IMR-90 (cell line): ENCODE measurements around the gene APOC4. TPM values are rescaled to one million over a fixed set of nuclear protein-coding genes. Genes with fewer than 3 reads are reported as not detected.

Experiments
- ATAC-seq: fragments of 200-7000 bp; cut with Tn5 transposase; 2 replicates; pipeline ENCODE4 v1.9.1; 2020; ENCODE audit warnings: low read depth, mild to moderate bottlenecking, moderate library complexity
- BruUV-seq: library from RNA; stranded (reverse); fragments of 400-500 nt; replicated peaks from 2 replicates; lab custom pipeline; 2021; lab: Mats Ljungman, UMichigan
- CTCF ChIA-PET: fragments of 300-600 bp; formaldehyde crosslinking; extraction: SDS; loops from one replicate; lab custom pipeline; 2021; ENCODE audit warnings: antibody characterized with exemption; lab: Yijun Ruan, JAX
- POLR2A ChIA-PET: fragments of 300-600 bp; sonication (Branson Sonifier 250); formaldehyde crosslinking; loops from one replicate; lab custom pipeline; 2022; ENCODE audit warnings: antibody characterized with exemption; ENCODE audit not compliant: unreplicated experiment; lab: Charles Lee
- DNase-seq: peaks from one replicate; pipeline ENCODE4 v3.0.0; 2013
- H2AFZ ChIP-seq: replicated peaks from 2 replicates; pipeline ENCODE3; 2013; ENCODE audit warnings: low read length, mild to moderate bottlenecking; ENCODE audit not compliant: poor library complexity
- H2AK5ac ChIP-seq: 2 replicates; pipeline ENCODE4 v1.6.1; 2013; ENCODE audit warnings: low read depth, low read length, inconsistent platforms
- H2AK9ac ChIP-seq: replicated peaks from 2 replicates; pipeline ENCODE3; 2013; ENCODE audit warnings: mild to moderate bottlenecking, low read depth, low read length, moderate library complexity; ENCODE audit not compliant: poor library complexity
- H2BK120ac ChIP-seq: 2 replicates; pipeline ENCODE4 v1.6.1; 2013; ENCODE audit warnings: low read depth, low read length, inconsistent platforms
- H2BK15ac ChIP-seq: 3 replicates; pipeline ENCODE4 v1.6.1; 2013; ENCODE audit warnings: low read depth, low read length, inconsistent platforms
- H2BK20ac ChIP-seq: 2 replicates; pipeline ENCODE4 v1.6.1; 2013; ENCODE audit warnings: low read depth, mild to moderate bottlenecking, inconsistent platforms, low read length, moderate library complexity
- H2BK5ac ChIP-seq: 2 replicates; pipeline ENCODE4 v1.6.1; 2013; ENCODE audit warnings: mild to moderate bottlenecking, low read depth, low read length, inconsistent platforms; ENCODE audit not compliant: poor library complexity, severe bottlenecking
- H3K14ac ChIP-seq: replicated peaks from 2 replicates; pipeline ENCODE4 v1.6.1; 2013; ENCODE audit warnings: low read depth, low read length, inconsistent platforms
- H3K18ac ChIP-seq: 2 replicates; pipeline ENCODE4 v1.6.1; 2013; ENCODE audit warnings: low read depth, low read length, control low read depth
- H3K23ac ChIP-seq: 2 replicates; pipeline ENCODE4 v1.6.1; 2013; ENCODE audit warnings: low read depth, low read length, inconsistent platforms
- H3K27ac ChIP-seq: 2 replicates; pipeline ENCODE4 v1.5.1; 2013; ENCODE audit warnings: mild to moderate bottlenecking, control low read depth, low read length; ENCODE audit not compliant: insufficient read depth
- H3K27me3 ChIP-seq: 2 replicates; pipeline ENCODE4 v1.6.1; 2013; ENCODE audit warnings: low read length; ENCODE audit not compliant: control insufficient read depth, insufficient read depth
- H3K36me3 ChIP-seq: 2 replicates; pipeline ENCODE4 v1.6.1; 2013; ENCODE audit warnings: low read length, mixed read lengths; ENCODE audit not compliant: control insufficient read depth, insufficient read depth
- H3K4ac ChIP-seq: 2 replicates; pipeline ENCODE4 v1.6.1; 2013; ENCODE audit warnings: low read depth, low read length, inconsistent platforms
- H3K4me1 ChIP-seq: 2 replicates; pipeline ENCODE4 v1.6.1; 2013; ENCODE audit warnings: low read length, mixed read lengths; ENCODE audit not compliant: control insufficient read depth, insufficient read depth
- H3K4me2 ChIP-seq: 2 replicates; pipeline ENCODE4 v1.6.1; 2013; ENCODE audit warnings: low read depth, mild to moderate bottlenecking, control low read depth, low read length, moderate library complexity
- H3K4me3 ChIP-seq: 2 replicates; pipeline ENCODE4 v1.5.1; 2013; ENCODE audit warnings: low read depth, mild to moderate bottlenecking, control low read depth, low read length, moderate library complexity; ENCODE audit not compliant: insufficient read depth
- H3K56ac ChIP-seq: 2 replicates; pipeline ENCODE4 v1.6.1; 2013; ENCODE audit warnings: low read length, inconsistent platforms; ENCODE audit not compliant: insufficient read depth; ENCODE audit errors: extremely low read depth
- H3K79me1 ChIP-seq, 2 experiments: 2 replicates each; pipeline ENCODE4 v1.6.1; 2013; ENCODE audit warnings: low read length in 2 of 2, inconsistent platforms in 1 of 2, low read depth in 1 of 2
- H3K9ac ChIP-seq: 2 replicates; pipeline ENCODE4 v1.6.1; 2013; ENCODE audit warnings: low read depth, low read length, control low read depth
- H3K9me1 ChIP-seq: 2 replicates; pipeline ENCODE4 v1.6.1; 2013; ENCODE audit warnings: low read length, inconsistent platforms; ENCODE audit not compliant: insufficient read depth
- H3K9me3 ChIP-seq: 2 replicates; pipeline ENCODE4 v1.6.1; 2013; ENCODE audit warnings: low read length; ENCODE audit not compliant: control insufficient read depth, insufficient read depth
- H4K20me1 ChIP-seq: 2 replicates; pipeline ENCODE4 v1.6.1; 2013; ENCODE audit warnings: low read length, inconsistent platforms; ENCODE audit not compliant: insufficient read depth
- H4K5ac ChIP-seq: 2 replicates; pipeline ENCODE4 v1.6.1; 2013; ENCODE audit warnings: mild to moderate bottlenecking, low read depth, low read length, control low read depth
- H4K8ac ChIP-seq, 2 experiments: 2 replicates each; pipeline ENCODE4 v1.6.1; 2013; ENCODE audit warnings: low read depth in 2 of 2, low read length in 2 of 2, control low read depth in 1 of 2, inconsistent platforms in 1 of 2
- H4K91ac ChIP-seq: 2 replicates; pipeline ENCODE4 v1.6.1; 2013; ENCODE audit warnings: low read depth, low read length, inconsistent platforms; ENCODE audit not compliant: insufficient read depth
- CEBPB ChIP-seq: IDR thresholded peaks from 2 replicates; pipeline ENCODE4 v1.6.1; 2012; ENCODE audit warnings: low read depth, low read length, improper control_type of control experiment
- CHD1 ChIP-seq: IDR thresholded peaks from 2 replicates; pipeline ENCODE4 v1.6.1; 2012; ENCODE audit warnings: low read depth, low read length, improper control_type of control experiment
- CTCF ChIP-seq: conservative IDR thresholded peaks from 2 replicates; pipeline ENCODE4 v1.5.1; 2012; ENCODE audit warnings: mild to moderate bottlenecking, low read depth, low read length, improper control_type of control experiment
- ELK1 ChIP-seq: fragments of 150-350 bp; IDR thresholded peaks from 2 replicates; pipeline ENCODE4 v1.6.1; 2016; ENCODE audit warnings: low read depth, mild to moderate bottlenecking, low read length, moderate library complexity, borderline replicate concordance
- FOS ChIP-seq: fragments of 150-350 bp; IDR thresholded peaks from 2 replicates; pipeline ENCODE4 v1.6.1; 2016; ENCODE audit warnings: low read depth, low read length
- MAFK ChIP-seq: IDR thresholded peaks from 2 replicates; pipeline ENCODE4 v1.6.1; 2012; ENCODE audit warnings: low read depth, low read length, improper control_type of control experiment
- MAZ ChIP-seq: IDR thresholded peaks from 2 replicates; pipeline ENCODE4 v1.6.1; 2012; ENCODE audit warnings: low read depth, mild to moderate bottlenecking, low read length, improper control_type of control experiment, moderate library complexity, borderline replicate concordance
- POLR2A ChIP-seq: IDR thresholded peaks from 2 replicates; pipeline ENCODE4 v1.6.1; 2012; ENCODE audit warnings: mild to moderate bottlenecking, low read depth, low read length
- RAD21 ChIP-seq: IDR thresholded peaks from 2 replicates; pipeline ENCODE4 v1.6.1; 2012; ENCODE audit warnings: low read length, improper control_type of control experiment
- RCOR1 ChIP-seq: IDR thresholded peaks from 2 replicates; pipeline ENCODE4 v1.6.1; 2012; ENCODE audit warnings: mild to moderate bottlenecking, low read length, improper control_type of control experiment; ENCODE audit not compliant: insufficient replicate concordance
- SMC3 ChIP-seq: fragments of 150-350 bp; IDR thresholded peaks from 2 replicates; pipeline ENCODE4 v1.6.1; 2016; ENCODE audit warnings: low read depth, mild to moderate bottlenecking, antibody characterized with exemption, low read length, moderate library complexity
- WGBS, 2 experiments: methylation state at CpG; one replicate each; pipeline versions ENCODE4 v1.1.5 to v1.1.7; 2013; ENCODE audit warnings: missing lambda C conversion rate in 2 of 2; ENCODE audit not compliant: insufficient read length in 1 of 2; ENCODE audit errors: extremely low coverage in 2 of 2; 5-methylcytosine and 5-hydroxymethylcytosine counted together
- dilution Hi-C: fragments of 300-500 bp; cut with HindIII; formaldehyde crosslinking; loops from one replicate; pipeline ENCODE4 v1.14.3; 2018; ENCODE audit warnings: low sequenced_read_pairs; ENCODE audit not compliant: unreplicated experiment
- in situ Hi-C: fragments of 300-500 bp; cut with MboI; formaldehyde crosslinking; loops from 3 replicates; pipeline ENCODE4 v1.14.3; 2019; ENCODE audit warnings: low sequenced_read_pairs, inconsistent platforms, mixed read lengths
- intact Hi-C: fragments of 100-400 bp; cut with micrococcal nuclease; formaldehyde crosslinking; loops from 2 replicates; pipeline ENCODE4 v1.10.0; 2022
- polyA plus RNA-seq, 3 experiments: library from polyadenylated mRNA; depleted of rRNA; stranded (reverse); fragments of >200 nt; gene quantifications; 2 replicates each; pipeline ENCODE4 v1.2.3, GENCODE V29; 2012; ENCODE audit warnings: low replicate concordance in 1 of 3
- total RNA-seq: library from RNA; depleted of rRNA; stranded (reverse); fragments of >200 nt; gene quantifications from 2 replicates; pipeline ENCODE4 v1.2.3, GENCODE V29; 2012

APOC4 gene
- total and polyA plus RNA-seq, 2 of the 4 experiments (the other 2 are of a cell fraction) = not detected

GRCh38 chr19:44958090-44958489, 16.1 kb downstream of the APOC4 start:
- H3K79me1 ChIP-seq = peaks cover 12 to 83% of the 10 kb centered on the region in 2 experiments
- H3K18ac ChIP-seq = no peak overlapping the region
- H3K9ac ChIP-seq = no peak overlapping the region
- BruUV-seq = no TSS peak
- H2BK20ac ChIP-seq = no peak overlapping the region
- POLR2A ChIA-PET = no interaction called here
- no peak for ATAC-seq
- H3K23ac ChIP-seq = no peak overlapping the region
- H3K4me1 ChIP-seq = peaks cover 7% of the 10 kb centered on the region
- H3K4ac ChIP-seq = no peak overlapping the region
- H2BK5ac ChIP-seq = no peak overlapping the region
- TF ChIP-seq SMC3 = no peak
- TF ChIP-seq POLR2A = no peak
- no peak for TF ChIP-seq RAD21
- TF ChIP-seq CHD1 = no peak
- no peak for TF ChIP-seq MAZ
- TF ChIP-seq MAFK = no peak
- TF ChIP-seq CEBPB = no peak
- no peak for TF ChIP-seq ELK1
- no peak for TF ChIP-seq CTCF
- no peak for TF ChIP-seq FOS
- no peak for TF ChIP-seq RCOR1
- H3K4me2 ChIP-seq = no peak overlapping the region
- no peaks in the 10 kb centered on the region for H3K9me3 ChIP-seq
- no peak overlapping the region for H4K8ac ChIP-seq
- no peaks in the 10 kb centered on the region for H3K27me3 ChIP-seq
- intact Hi-C loops = loop anchor here (10.0 kb wide), 1 partner anchor 383 kb away; no protein-coding TSS in a partner anchor
- no peak overlapping the region for H2AK9ac ChIP-seq
- peaks cover 11% of the 10 kb centered on the region; the same call in 1 of the 2 replicates for H3K9me1 ChIP-seq
- no peak overlapping the region for H2BK15ac ChIP-seq
- H2BK120ac ChIP-seq = no peak overlapping the region
- no peak overlapping the region for H3K27ac ChIP-seq
- CTCF ChIA-PET = interaction anchor here (0.6 kb wide), 1 partner anchor 15 kb away, joined by 5 read pairs; no protein-coding TSS in a partner anchor
- H2AK5ac ChIP-seq = no peak overlapping the region
- dilution Hi-C loops = no loop called here
- in situ Hi-C loops = loop anchor here (10.0 kb wide), 1 partner anchor 273 kb away; no protein-coding TSS in a partner anchor
- H4K5ac ChIP-seq = no peak overlapping the region
- peaks cover 17% of the 10 kb centered on the region for H3K36me3 ChIP-seq
- H3K56ac ChIP-seq = no peak overlapping the region
- H3K14ac ChIP-seq = no peak overlapping the region
- no peak overlapping the region for H2AFZ ChIP-seq
- no peak overlapping the region for H3K4me3 ChIP-seq
- no peak overlapping the region for H4K91ac ChIP-seq
- H4K20me1 ChIP-seq = peaks cover 64% of the 10 kb centered on the region
- DNase-seq = no peak
- whole genome bisulfite sequencing, 2 experiments = 60% methylated on average over 1 of the region's 9 CpGs; no CpG with 5 or more reads in 1 of the 2 experiments
